SKM-1 treated with dmso at 0.1 percent for 144 hours (cell line): ENCODE results near the gene MUC16.
"Not testable (repeated sequence)": the region's sequence is repeated elsewhere in the genome, so short reads cannot be mapped to it uniquely, and the experiment has no call there.

Experiments used
- DNase-seq: peaks from one replicate; lab custom pipeline; 2025; ENCODE audit not compliant: unreplicated experiment; lab: John Stamatoyannopoulos, UW

Gene MUC16

GRCh38 chr19:9009935-9010651 lies at the start of gene MUC16:
Gene MUC16 (minus strand): TSS chr19:9010409.
- DNase-seq, result no peak

DNA sequence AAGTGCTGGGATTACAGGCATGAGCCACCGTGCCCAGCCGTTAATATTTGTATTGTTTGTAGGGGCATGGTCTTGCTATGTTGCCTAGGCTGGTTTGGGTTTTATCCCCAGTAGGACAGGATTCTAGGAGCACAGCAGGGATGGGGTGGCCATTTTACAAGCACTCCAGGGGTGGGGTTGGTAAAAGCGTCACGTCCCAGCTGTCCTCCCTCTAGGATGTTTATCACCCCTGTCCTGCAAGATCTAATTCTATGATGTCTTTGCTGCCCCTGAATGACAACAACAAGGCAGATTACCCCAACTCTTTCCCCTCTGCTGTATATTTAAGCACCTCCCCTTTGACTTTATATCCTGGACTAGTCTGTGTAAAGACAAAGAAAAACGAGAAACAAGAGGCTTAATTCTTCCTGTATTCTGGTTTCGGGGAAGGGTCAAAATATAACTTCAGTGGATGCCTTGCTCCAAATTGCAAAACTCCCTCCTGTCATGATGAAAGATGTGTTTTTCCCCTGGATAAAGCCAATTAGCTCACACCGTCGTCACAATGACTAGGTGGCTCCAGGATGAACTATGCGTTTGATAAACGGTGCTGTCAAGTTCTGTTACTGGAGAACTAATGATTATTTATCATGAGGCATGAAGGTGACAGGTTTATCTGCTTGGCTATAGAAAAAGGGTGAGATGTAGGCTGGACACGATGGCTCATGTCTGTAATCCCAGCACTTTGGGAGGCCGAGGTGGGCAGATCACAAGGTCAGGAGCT lies 48.9 kb upstream of the MUC16 start:
- DNase-seq, result peak; percentile 27

GRCh38 chr19:9057505-9058258 lies 47.5 kb upstream of the MUC16 start:
- DNase-seq, result no peak

DNA sequence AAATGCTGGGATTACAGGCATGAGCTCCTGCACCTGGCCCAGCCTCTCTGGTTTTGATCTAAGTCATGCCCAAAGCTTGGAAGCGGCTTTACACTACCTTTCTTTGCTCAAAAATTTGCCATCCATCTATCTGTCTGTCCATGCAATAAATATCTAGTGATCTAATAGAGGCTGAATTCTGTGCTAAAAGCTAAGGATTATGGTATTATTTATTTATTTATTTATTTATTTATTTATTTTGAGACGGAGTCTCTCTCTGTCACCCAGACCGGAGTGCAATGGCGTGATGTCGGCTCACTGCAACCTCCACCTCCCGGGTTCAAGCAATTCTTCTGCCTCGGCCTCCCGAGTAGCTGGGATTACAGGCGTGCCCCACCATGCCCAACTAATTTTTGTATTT lies 45.9 kb upstream of the MUC16 start:
- DNase-seq, result not testable (repeated sequence)

DNA sequence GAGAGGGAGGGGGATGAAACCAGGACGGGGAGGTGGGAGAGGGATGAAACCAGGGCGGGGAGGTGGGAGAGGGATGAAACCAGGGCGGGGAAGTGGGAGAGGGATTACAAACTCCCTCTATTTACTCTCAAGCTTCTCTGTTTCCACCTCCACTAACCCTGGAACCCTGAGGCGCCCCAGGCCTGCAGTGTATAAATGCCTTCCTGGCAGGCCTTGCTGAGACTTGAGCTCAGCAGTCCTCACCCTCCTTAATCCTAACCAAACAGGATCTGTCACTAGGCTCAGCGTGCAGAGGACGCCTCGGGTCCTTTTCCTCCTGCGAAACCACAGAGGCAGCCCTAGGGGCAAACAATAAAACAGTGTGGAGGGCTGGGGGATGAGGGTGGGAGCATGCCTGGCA lies 44.6 kb upstream of the MUC16 start:
- DNase-seq, result no peak

DNA sequence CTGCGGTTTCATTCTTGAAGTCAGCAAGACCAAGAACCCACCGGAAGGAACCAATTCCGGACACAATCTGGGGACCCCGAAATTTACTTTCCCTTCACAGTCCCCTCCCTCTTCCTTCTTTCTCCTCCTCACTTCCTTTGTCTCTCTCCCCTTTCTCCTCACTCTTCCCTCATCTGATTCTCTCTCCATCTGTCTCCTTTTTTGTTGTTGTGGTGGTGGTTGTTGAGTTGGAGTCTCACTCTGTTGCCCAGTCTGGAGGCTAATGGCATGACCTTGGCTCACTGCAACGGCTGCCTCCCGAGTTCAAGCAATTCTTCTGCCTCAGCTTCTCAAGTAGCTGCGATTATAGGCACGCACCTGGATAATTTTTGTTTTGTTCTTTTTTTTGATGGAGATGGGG lies 44.0 kb upstream of the MUC16 start:
- DNase-seq, result no peak

GRCh38 chr19:9053674-9054073 lies 43.5 kb upstream of the MUC16 start:
- not testable (repeated sequence) for DNase-seq

GRCh38 chr19:9052894-9053293 lies 42.7 kb upstream of the MUC16 start:
- peak; percentile 27 for DNase-seq

GRCh38 chr19:9046694-9047093 lies 36.5 kb upstream of the MUC16 start:
- DNase-seq, result no peak

DNA sequence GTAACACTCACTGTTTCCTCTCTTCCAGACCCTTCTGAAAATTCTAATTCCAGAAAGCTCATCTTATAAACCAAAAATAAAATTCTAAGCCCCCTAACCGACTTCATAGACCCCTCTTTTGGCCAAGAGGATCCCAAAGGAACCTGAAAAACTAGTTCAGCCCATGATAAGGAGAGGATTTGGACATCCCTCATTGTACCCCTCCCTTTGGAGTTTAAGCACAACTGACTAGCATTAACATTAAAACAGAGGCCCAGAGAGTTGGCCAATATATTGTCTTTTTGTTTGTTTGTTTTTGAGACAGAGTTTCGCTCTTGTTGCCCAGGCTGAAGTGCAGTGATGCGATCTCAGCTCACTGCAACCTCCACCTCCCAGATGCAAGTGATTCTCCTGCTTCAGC lies 34.2 kb upstream of the MUC16 start:
- no peak for DNase-seq

- DNase-seq, result no peak
Observed at GRCh38 chr19:9043524-9043923, 33.3 kb upstream of the MUC16 start.

DNA sequence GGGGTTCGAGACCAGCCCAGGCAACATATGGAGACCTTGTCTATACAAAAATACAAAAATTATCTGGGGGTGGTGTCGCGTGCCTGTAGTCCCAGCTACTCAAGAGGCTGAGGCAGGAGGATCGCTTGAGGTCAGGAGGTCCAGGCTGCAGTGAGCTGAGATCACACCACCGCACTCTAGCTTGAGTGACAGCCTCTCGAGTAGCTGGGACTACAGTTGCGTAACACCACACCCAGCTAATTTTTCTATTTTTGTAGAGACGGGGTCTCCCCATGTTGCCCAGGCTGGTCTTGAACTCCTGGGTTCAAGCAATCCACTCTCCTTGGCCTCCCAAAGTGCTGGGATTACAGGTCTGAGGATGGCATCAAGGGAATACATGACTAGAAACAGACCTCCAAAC lies 30.8 kb upstream of the MUC16 start:
- DNase-seq, result no peak

- DNase-seq, result no peak
Observed at GRCh38 chr19:9040131-9040530, 29.9 kb upstream of the MUC16 start.

- no peak for DNase-seq
Observed at GRCh38 chr19:9039728-9040127, 29.5 kb upstream of the MUC16 start.

DNA sequence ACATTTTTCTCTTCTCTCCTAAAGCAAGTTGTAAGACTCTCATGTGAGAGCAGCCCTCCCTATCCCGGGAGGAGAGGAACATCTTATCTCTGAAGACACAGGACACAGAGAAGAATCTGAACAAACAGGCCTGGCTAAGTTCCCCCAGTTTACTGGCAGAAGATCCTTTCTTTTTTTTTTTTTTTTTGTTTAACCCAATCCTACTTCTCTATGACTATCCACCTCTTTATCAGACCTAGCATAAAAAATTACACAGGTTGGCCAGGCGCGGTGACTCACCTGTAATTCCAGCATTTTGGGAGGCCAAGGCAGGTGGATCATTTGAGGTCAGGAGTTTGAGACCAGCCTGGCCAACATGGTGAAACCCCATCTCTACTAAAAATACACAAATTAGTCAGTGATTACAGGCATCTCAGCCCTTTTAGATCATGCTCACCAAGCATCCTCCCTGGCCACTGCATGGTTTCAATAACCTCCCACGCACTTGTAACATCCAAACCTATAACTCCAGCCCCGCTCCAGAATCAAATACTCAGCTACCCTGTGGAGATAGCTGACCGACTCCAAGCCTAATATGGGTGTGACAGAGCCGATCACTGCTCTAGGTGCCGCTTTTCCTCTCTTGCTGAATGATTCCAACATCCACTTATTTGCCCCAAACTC lies 27.3 kb upstream of the MUC16 start:
- no peak for DNase-seq

DNA sequence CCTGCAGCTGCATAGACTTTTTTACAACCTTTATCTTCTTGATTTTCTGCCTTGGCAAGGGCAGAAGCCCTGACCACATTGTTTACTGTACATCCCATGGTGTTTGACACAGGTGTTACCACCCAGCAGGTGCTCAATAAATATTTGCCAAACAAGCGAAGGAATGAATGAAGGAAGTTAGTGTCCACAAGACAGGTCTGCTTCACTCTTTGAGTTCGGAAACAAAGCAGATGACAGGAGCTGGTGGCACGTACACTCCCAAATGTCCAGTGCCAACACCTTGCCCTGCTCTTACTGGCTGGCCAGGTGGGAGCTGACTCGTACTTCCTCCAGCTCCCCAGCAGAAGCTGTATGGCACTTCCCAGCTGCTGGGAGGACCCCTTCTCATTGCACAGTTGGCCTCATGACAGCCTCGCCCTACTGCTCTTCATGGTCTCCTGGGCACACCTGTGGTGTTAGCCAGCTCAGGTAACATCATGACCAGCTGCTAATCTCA lies 22.0 kb upstream of the MUC16 start:
- no peak for DNase-seq

DNA sequence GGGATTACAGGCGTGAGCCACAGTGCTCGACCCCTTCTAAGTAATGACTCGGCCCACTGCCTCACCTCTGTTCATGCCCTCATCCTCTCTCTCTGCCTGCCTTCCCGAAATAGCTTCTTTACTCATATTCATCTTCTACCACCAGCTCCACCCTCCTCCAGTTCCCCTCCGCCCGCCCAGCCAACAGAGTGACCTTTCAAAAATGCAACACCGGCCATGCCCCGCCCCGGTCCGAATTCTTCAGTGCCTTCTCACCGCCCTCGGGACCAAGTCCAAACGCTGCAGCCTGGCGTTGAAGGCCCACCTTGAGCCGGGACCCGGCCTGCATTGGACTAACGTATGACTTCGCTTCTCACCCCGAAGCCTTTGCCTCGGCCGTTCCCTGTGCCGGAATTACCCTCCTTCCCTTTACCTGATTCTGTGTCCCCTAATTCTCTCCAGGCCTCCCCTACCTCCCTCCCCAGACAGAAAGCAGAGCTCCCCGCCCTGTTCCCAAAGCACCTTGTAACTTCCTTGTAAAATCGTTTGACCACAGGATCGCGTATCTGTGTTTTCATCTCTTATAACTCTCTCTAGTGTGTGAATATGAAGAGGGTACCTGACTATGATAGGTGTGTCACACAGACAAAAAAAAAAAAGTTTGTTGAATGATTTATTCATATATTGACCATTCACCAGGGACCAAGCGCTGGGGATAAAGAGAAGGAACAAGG lies 8.1 kb upstream of the MUC16 start:
- no peak for DNase-seq

DNA sequence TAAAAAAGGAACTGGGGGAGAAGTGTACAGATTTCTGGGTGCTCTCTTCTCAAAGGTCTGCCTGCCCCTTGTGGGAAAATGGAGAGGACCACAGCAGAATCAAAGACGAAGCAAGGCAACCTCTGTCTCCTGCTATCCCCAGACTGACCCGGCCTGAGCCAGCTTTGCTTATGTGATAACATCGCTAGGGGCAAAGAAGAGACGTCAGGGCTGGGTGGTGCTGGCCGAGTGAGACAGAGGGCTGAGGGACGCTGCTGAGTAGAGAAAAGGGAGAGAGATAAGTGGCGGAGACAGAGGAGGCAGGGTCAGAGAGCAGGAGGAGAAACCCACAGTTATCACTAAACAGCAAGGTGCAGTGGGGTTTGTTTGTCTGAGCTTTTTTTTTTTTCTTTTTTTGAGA lies 4.6 kb upstream of the MUC16 start:
- DNase-seq, result no peak

DNA sequence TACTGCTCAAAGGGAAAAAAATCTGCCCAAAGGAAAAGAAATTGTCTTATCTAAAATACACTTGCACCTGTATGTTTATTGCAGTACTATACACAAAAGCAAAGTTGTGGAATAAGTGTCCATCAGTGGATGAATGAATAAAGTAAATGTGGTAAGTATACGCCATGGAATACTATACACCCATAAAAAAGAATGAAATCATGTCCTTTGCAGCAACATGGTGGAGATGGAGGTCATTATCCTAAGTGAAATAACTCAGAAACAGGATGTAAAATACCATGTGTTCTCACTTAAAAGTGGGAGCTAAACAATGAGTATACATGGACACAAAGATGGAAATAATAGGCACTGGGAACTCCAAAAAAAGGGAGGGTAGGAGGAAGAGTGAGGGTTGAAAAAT lies 3.8 kb upstream of the MUC16 start:
- DNase-seq, result no peak

DNA sequence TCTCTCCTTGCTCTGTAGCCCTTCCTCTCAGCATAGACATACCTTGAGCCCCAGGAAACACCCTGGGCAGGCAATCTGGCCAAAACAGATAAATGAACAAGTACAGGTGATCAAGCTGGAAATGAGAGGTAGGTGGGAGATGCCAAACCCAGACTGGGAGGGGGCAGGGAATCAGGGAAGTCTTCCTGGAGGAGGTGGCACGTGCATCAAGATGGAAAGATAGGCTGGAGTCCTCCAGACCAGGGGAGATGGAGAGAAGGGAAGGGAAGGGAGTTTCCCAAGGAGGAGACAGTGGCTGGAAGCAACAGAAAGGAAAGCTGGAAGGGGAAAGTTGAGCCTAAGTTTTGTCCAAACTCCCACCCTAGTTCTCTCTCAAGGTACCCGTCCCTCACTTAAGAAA lies 1.7 kb upstream of the MUC16 start:
- DNase-seq, result no peak

DNA sequence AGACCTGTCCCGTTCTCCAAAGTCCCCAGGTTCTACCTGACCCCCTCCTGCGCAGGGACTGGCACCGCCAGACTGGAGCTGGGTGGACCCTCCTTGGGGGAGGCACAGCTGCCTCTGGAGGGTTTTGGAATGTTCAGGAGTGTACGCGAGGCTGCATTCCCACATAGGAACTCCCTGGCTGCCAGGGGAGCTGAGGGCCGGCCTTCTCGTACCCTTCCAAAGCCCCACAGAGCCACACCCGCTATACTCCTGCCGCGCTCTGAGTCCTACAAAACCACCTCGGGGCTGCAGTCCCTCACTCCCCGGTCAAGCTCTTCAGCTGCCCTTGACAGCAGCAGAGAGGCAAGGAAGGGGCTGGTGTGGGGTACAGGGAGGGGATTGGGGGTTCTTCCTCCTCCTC lies 484 bp upstream of the MUC16 start:
- DNase-seq, result no peak
